Measurements from ENCODE around the gene PHRF1. TPM values are rescaled to one million over a fixed set of nuclear protein-coding genes. Genes with fewer than 3 reads are reported as not detected.
A peak's percentile ranks its signal among the peaks of the same experiment; 100 is the strongest.

PHRF1 gene
- total and polyA plus RNA-seq, 8 donors = 11.2 to 39.3 (median 14.8) TPM

GRCh38 chr11:550746-551085 is 25.6 kb upstream of the PHRF1 start:
- WGBS, 2 donors = 75 to 88% methylated on average over 5 of the region's 5 CpGs

GRCh38 chr11:551131-551530 is 25.1 kb upstream of the PHRF1 start:
- H3K4me1 ChIP-seq = peaks cover 0 to 8% (median 7%) of the 10 kb centered on the region in 3 donors
- no peak for TF ChIP-seq CTCF (IDR thresholded peaks at IDR 0.05)
- DNase-seq (peak in 2 of 6 donors; percentile 27 to 65), FAIRE-seq (no peak), ATAC-seq (no peak)
- no peak overlapping the region for H3K4me3 ChIP-seq
- no peaks in the 10 kb centered on the region for H3K36me3 ChIP-seq
- 85 to 93% methylated on average over 13 to 16 of the region's 16 CpGs for WGBS, 2 donors
- H3K9me3 ChIP-seq = no peaks in the 10 kb centered on the region
- intact Hi-C loops (cut with DNase I) = loop anchor here in 1 of 3 donors (10.0 kb wide), 1 partner anchor 174 kb away; no protein-coding TSS in a partner anchor
- no peaks in the 10 kb centered on the region for H3K27me3 ChIP-seq
- no peak overlapping the region for H3K27ac ChIP-seq

More at GRCh38 chr11:550746-551085, 25.6 kb upstream of the PHRF1 start:
- no peak for FAIRE-seq
- no peak overlapping the region for H3K4me3 ChIP-seq
- intact Hi-C loops (cut with DNase I) = loop anchor here in 1 of 3 donors (10.0 kb wide), 1 partner anchor 174 kb away; no protein-coding TSS in a partner anchor
- no peak overlapping the region for H3K27ac ChIP-seq
- no peaks in the 10 kb centered on the region for H3K27me3 ChIP-seq
- TF ChIP-seq CTCF (IDR thresholded peaks at IDR 0.05) = no peak
- H3K4me1 ChIP-seq = peaks cover 0 to 8% (median 7%) of the 10 kb centered on the region in 3 donors
- no peaks in the 10 kb centered on the region for H3K36me3 ChIP-seq
- no peaks in the 10 kb centered on the region for H3K9me3 ChIP-seq
- no peak for ATAC-seq
- DNase-seq = peak in 2 of 6 donors; percentile 26 to 58

- no peak for ATAC-seq
Observed at GRCh38 chr11:551596-551995, 24.7 kb upstream of the PHRF1 start.

GRCh38 chr11:553083-553987 is 22.9 kb upstream of the PHRF1 start:
- intact Hi-C loops (cut with DNase I) = loop anchor here in 1 of 3 donors (10.0 kb wide), 1 partner anchor 171 kb away; no protein-coding TSS in a partner anchor
- H3K4me1 ChIP-seq = peaks cover 0 to 8% (median 7%) of the 10 kb centered on the region in 3 donors
- DNase-seq (peak in 2 of 6 donors; percentile 51 to 81), FAIRE-seq (no peak), ATAC-seq (no peak)
- no peaks in the 10 kb centered on the region for H3K27me3 ChIP-seq
- no peaks in the 10 kb centered on the region for H3K9me3 ChIP-seq
- no peak for TF ChIP-seq CTCF (IDR thresholded peaks at IDR 0.05)
- H3K27ac ChIP-seq = no peak overlapping the region
- H3K36me3 ChIP-seq = no peaks in the 10 kb centered on the region
- WGBS, 2 donors = 70 to 74% methylated on average over 26 to 27 of the region's 27 CpGs
- H3K4me3 ChIP-seq = no peak overlapping the region

More at GRCh38 chr11:551596-551995, 24.7 kb upstream of the PHRF1 start:
- no peak for TF ChIP-seq CTCF (IDR thresholded peaks at IDR 0.05)
- WGBS, 2 donors = 79 to 81% methylated on average over 10 to 12 of the region's 12 CpGs
- Histone ChIP-seq H3K9me3 (no peaks in the 10 kb centered on the region), H3K36me3 (no peaks in the 10 kb centered on the region), H3K4me3 (no peak overlapping the region), H3K27me3 (no peaks in the 10 kb centered on the region), H3K4me1 (peaks cover 0 to 8% (median 7%) of the 10 kb centered on the region in 3 donors), H3K27ac (no peak overlapping the region)
- no peak for FAIRE-seq
- intact Hi-C loops (cut with DNase I) = loop anchor here in 1 of 3 donors (10.0 kb wide), 1 partner anchor 173 kb away; no protein-coding TSS in a partner anchor
- peak in 2 of 6 donors; percentile 31 to 79 for DNase-seq

Measured in pancreas (tissue), 10 donors.